ENCODE results near the gene KSR2.
"Not testable (repeated sequence)": the region's sequence is repeated elsewhere in the genome, so short reads cannot be mapped to it uniquely, and the experiment has no call there.

The KSR2 gene

GRCh38 chr12:117881517-117881916 lies 87.3 kb downstream of the KSR2 start:
- TF ChIP-seq CTCF (IDR thresholded peaks at IDR 0.05; ENCODE audit: borderline replicate concordance, control extremely low read depth, extremely low read depth, insufficient read depth, missing control alignments), result no peak
- in situ Hi-C loops (cut with MboI; ENCODE audit: low sequenced_read_pairs, unreplicated experiment), result loop anchor here (25.0 kb wide), 1 partner anchor 156 kb away; no protein-coding TSS in a partner anchor
- no peak for DNase-seq (ENCODE audit: low spot score)

DNA sequence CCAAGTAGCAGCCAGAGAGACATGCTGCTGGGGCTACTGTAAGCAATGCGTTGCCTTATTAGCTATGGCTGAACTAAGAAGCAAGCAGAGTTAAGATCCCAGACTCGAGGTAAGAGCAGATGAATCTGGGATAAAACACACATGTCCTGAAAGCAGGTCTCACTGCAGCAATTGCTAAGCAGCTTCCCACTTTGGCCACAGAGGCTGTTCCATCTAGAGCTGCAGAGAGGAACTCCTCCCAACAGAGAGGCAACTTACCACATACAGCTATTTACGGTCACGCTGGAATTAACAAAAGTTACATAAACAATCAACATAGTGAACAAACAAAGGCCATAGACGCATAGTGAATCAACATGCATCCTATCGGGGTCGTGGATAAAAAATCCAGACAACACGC lies 90.2 kb downstream of the KSR2 start:
- no peak for DNase-seq (ENCODE audit: low spot score)
- in situ Hi-C loops (cut with MboI; ENCODE audit: low sequenced_read_pairs, unreplicated experiment), result loop anchor here (10.0 to 25.0 kb wide), 2 partner anchors 159 to 496 kb away; partner anchors contain the start of genes SUDS3 and TAOK3
- TF ChIP-seq CTCF (IDR thresholded peaks at IDR 0.05; ENCODE audit: borderline replicate concordance, control extremely low read depth, extremely low read depth, insufficient read depth, missing control alignments), result no peak

DNA sequence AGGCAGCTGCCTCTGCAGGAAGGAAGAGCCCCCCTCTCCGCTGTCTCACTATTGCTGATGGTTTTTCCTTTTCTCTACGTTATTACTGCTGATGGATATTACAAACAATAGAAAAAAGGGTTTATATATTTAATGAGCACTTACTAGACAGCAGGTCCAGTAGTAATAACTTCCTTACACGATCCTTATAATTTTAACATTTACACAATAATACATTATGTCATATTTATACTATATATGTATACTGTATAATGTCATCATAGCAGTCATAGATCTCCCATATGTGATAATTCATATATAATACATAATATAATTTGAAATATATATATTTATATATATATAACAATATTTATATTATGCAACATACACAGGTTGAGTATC lies 92.4 kb downstream of the KSR2 start:
- DNase-seq (ENCODE audit: low spot score), result no peak
- in situ Hi-C loops (cut with MboI; ENCODE audit: low sequenced_read_pairs, unreplicated experiment), result loop anchor here (10.0 to 25.0 kb wide), 2 partner anchors 161 to 498 kb away; partner anchors contain the start of genes SUDS3 and TAOK3
- TF ChIP-seq CTCF (IDR thresholded peaks at IDR 0.05; ENCODE audit: borderline replicate concordance, control extremely low read depth, extremely low read depth, insufficient read depth, missing control alignments), result no peak

- in situ Hi-C loops (cut with MboI; ENCODE audit: low sequenced_read_pairs, unreplicated experiment), result loop anchor here (10.0 to 25.0 kb wide), 2 partner anchors 161 to 499 kb away; partner anchors contain the start of genes SUDS3 and TAOK3
- peak; percentile 69 for DNase-seq (ENCODE audit: low spot score)
- TF ChIP-seq CTCF (IDR thresholded peaks at IDR 0.05; ENCODE audit: borderline replicate concordance, control extremely low read depth, extremely low read depth, insufficient read depth, missing control alignments), result no peak
Measured at GRCh38 chr12:117875744-117876435, 92.9 kb downstream of the KSR2 start.

DNA sequence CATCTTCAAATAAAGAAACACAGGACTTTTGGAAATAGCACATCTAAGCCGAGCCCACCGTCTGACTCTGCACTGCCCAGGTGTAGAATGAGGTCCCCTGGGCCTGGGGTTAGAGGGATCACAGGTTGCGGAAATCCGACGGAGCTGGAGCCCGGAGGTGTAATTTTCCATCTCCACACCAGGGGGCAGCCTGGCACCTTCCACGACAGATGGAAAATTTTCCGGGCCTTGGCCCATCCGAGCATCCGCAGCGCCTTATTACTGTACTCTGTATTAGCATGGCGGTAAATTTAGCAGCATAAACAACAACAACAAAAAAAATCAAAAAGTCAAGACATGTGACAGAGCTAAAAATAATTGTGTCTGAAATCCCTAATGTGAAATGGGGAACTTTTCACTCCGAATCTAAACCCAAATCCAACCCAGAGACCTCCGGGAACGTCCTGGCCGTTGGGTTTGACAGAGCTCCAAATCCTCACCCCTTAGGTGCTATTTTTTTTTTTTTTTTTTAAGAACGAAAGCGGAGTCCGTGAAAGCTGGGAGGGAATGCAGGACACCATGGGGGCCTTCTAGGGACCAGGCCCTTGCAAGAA lies 93.9 kb downstream of the KSR2 start:
- TF ChIP-seq CTCF (IDR thresholded peaks at IDR 0.05; ENCODE audit: borderline replicate concordance, control extremely low read depth, extremely low read depth, insufficient read depth, missing control alignments), result peak; percentile 76
- peak; percentile 75 for DNase-seq (ENCODE audit: low spot score)
- in situ Hi-C loops (cut with MboI; ENCODE audit: low sequenced_read_pairs, unreplicated experiment), result loop anchor here (10.0 to 25.0 kb wide), 2 partner anchors 162 to 500 kb away; partner anchors contain the start of genes SUDS3 and TAOK3

GRCh38 chr12:117874198-117874597 lies 94.6 kb downstream of the KSR2 start:
- in situ Hi-C loops (cut with MboI; ENCODE audit: low sequenced_read_pairs, unreplicated experiment), result loop anchor here (10.0 kb wide), 1 partner anchor 501 kb away; the partner anchor contains the start of genes SUDS3 and TAOK3
- DNase-seq (ENCODE audit: low spot score), result not testable (repeated sequence)
